Measurements from ENCODE around the gene CORIN. TPM values are rescaled to one million over a fixed set of nuclear protein-coding genes. Genes with fewer than 3 reads are reported as not detected.

CORIN gene
- total RNA-seq, 1 experiment from 2014 or later, result 3.5 TPM

DNA sequence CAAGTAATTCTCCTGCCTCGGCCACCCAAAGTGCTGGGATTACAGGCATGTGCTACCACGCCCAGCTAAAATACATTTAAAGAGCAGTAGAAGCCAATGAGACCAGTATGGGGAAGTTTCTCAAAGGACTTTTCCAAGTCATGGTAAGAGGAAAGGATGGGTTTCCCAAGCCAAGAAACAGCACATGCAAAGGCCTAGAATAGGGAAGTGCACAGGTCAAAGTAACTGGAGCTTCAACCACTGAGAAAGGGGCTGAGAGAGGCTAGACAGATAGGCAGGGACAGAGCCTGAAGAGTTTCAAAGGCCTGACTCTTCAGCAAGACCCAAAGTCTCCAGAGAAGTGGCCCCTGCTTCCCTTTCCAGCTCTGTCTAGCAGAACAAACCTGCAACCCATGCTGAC, 162.1 kb downstream of the CORIN start:
- intact Hi-C loops (cut with micrococcal nuclease), result no loop called here
- ChIA-PET CTCF (no interaction called here), POLR2A (no interaction called here), RAD21 (ENCODE audit: low non-redundant PET in 1 of 2, low total read pairs in 2 of 2, uncharacterized antibody in 2 of 2, unreplicated experiment in 2 of 2) (no interaction called here)
- Histone ChIP-seq H3K4me2 (ENCODE audit: low read length) (no peak overlapping the region), H3K4me1 (ENCODE audit: control insufficient read depth in 1 of 2, insufficient read depth in 2 of 2, low read length in 2 of 2) (no peaks in the 10 kb centered on the region), H3K9me2 (ENCODE audit: insufficient read depth) (no peaks in the 10 kb centered on the region), H3K36me3 (ENCODE audit: control insufficient read depth in 1 of 2, insufficient read depth in 2 of 2, low read length in 2 of 2) (no peaks in the 10 kb centered on the region), H2AFZ (ENCODE audit: low read depth, low read length, poor library complexity, severe bottlenecking) (no peak overlapping the region), H4K20me1 (ENCODE audit: insufficient read depth) (no peaks in the 10 kb centered on the region), H3K9me3 (ENCODE audit: control insufficient read depth in 1 of 2, insufficient read depth in 1 of 2, low read depth in 1 of 2, low read length in 2 of 2) (no peaks in the 10 kb centered on the region), H3K9ac (ENCODE audit: low read length) (no peak overlapping the region), H3K27me3 (ENCODE audit: insufficient read depth, low read length) (no peaks in the 10 kb centered on the region), H3K27ac (ENCODE audit: low read depth, low read length) (no peak overlapping the region), H3K4me3 (replicated peaks in 1 of 2; ENCODE audit: low read depth in 1 of 2, low read length in 2 of 2) (no peak overlapping the region), H3K79me2 (ENCODE audit: insufficient read depth, low read length) (no peaks in the 10 kb centered on the region)
- TF ChIP-seq, protein P1, sequence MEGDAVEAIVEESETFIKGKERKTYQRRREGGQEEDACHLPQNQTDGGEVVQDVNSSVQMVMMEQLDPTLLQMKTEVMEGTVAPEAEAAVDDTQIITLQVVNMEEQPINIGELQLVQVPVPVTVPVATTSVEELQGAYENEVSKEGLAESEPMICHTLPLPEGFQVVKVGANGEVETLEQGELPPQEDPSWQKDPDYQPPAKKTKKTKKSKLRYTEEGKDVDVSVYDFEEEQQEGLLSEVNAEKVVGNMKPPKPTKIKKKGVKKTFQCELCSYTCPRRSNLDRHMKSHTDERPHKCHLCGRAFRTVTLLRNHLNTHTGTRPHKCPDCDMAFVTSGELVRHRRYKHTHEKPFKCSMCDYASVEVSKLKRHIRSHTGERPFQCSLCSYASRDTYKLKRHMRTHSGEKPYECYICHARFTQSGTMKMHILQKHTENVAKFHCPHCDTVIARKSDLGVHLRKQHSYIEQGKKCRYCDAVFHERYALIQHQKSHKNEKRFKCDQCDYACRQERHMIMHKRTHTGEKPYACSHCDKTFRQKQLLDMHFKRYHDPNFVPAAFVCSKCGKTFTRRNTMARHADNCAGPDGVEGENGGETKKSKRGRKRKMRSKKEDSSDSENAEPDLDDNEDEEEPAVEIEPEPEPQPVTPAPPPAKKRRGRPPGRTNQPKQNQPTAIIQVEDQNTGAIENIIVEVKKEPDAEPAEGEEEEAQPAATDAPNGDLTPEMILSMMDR (IDR thresholded peaks at IDR 0.05 in 2 of 3, conservative IDR thresholded peaks at IDR 0.05 in 1 of 3; ENCODE audit: borderline replicate concordance in 1 of 3, insufficient read depth in 1 of 3, low read depth in 2 of 3, low read length in 2 of 3), result no peak
- TF ChIP-seq CEBPB (IDR thresholded peaks at IDR 0.05; ENCODE audit: low read depth) (no peak), FOSL1 (IDR thresholded peaks at IDR 0.05; ENCODE audit: low read depth) (no peak), EZH2 (IDR thresholded peaks at IDR 0.05) (no peak), ZFX (IDR thresholded peaks at IDR 0.05) (no peak), ELF1 (IDR thresholded peaks at IDR 0.05; ENCODE audit: borderline replicate concordance, low read depth) (no peak), POLR2A (IDR thresholded peaks at IDR 0.05; ENCODE audit: borderline replicate concordance, extremely low read depth, insufficient read depth, insufficient read length) (no peak), TCF7L2 (IDR thresholded peaks at IDR 0.05; ENCODE audit: borderline replicate concordance, extremely low read depth, insufficient read depth, insufficient read length) (no peak), RAD21 (IDR thresholded peaks at IDR 0.05; ENCODE audit: low read depth) (no peak), EGR1 (IDR thresholded peaks at IDR 0.05; ENCODE audit: low read depth) (no peak), EZH2phosphoT487 (IDR thresholded peaks at IDR 0.05; ENCODE audit: borderline replicate concordance) (no peak), SP1 (IDR thresholded peaks at IDR 0.05; ENCODE audit: low read depth) (no peak), POLR2AphosphoS5 (IDR thresholded peaks at IDR 0.05; ENCODE audit: low read depth, low read length) (no peak), JUND (IDR thresholded peaks at IDR 0.05) (no peak)
- TF ChIP-seq, protein P2, sequence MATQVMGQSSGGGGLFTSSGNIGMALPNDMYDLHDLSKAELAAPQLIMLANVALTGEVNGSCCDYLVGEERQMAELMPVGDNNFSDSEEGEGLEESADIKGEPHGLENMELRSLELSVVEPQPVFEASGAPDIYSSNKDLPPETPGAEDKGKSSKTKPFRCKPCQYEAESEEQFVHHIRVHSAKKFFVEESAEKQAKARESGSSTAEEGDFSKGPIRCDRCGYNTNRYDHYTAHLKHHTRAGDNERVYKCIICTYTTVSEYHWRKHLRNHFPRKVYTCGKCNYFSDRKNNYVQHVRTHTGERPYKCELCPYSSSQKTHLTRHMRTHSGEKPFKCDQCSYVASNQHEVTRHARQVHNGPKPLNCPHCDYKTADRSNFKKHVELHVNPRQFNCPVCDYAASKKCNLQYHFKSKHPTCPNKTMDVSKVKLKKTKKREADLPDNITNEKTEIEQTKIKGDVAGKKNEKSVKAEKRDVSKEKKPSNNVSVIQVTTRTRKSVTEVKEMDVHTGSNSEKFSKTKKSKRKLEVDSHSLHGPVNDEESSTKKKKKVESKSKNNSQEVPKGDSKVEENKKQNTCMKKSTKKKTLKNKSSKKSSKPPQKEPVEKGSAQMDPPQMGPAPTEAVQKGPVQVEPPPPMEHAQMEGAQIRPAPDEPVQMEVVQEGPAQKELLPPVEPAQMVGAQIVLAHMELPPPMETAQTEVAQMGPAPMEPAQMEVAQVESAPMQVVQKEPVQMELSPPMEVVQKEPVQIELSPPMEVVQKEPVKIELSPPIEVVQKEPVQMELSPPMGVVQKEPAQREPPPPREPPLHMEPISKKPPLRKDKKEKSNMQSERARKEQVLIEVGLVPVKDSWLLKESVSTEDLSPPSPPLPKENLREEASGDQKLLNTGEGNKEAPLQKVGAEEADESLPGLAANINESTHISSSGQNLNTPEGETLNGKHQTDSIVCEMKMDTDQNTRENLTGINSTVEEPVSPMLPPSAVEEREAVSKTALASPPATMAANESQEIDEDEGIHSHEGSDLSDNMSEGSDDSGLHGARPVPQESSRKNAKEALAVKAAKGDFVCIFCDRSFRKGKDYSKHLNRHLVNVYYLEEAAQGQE (IDR thresholded peaks at IDR 0.05; ENCODE audit: low read depth), result no peak
- TF ChIP-seq, protein P3, sequence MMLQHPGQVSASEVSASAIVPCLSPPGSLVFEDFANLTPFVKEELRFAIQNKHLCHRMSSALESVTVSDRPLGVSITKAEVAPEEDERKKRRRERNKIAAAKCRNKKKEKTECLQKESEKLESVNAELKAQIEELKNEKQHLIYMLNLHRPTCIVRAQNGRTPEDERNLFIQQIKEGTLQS (IDR thresholded peaks at IDR 0.05), result no peak
- TF ChIP-seq, protein P4, sequence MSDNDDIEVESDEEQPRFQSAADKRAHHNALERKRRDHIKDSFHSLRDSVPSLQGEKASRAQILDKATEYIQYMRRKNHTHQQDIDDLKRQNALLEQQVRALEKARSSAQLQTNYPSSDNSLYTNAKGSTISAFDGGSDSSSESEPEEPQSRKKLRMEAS (IDR thresholded peaks at IDR 0.05), result no peak
- TF ChIP-seq, protein P5, sequence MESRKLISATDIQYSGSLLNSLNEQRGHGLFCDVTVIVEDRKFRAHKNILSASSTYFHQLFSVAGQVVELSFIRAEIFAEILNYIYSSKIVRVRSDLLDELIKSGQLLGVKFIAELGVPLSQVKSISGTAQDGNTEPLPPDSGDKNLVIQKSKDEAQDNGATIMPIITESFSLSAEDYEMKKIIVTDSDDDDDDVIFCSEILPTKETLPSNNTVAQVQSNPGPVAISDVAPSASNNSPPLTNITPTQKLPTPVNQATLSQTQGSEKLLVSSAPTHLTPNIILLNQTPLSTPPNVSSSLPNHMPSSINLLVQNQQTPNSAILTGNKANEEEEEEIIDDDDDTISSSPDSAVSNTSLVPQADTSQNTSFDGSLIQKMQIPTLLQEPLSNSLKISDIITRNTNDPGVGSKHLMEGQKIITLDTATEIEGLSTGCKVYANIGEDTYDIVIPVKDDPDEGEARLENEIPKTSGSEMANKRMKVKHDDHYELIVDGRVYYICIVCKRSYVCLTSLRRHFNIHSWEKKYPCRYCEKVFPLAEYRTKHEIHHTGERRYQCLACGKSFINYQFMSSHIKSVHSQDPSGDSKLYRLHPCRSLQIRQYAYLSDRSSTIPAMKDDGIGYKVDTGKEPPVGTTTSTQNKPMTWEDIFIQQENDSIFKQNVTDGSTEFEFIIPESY (IDR thresholded peaks at IDR 0.05; ENCODE audit: extremely low read depth, insufficient replicate concordance, low read length), result no peak
- ATAC-seq (no peak), DNase-seq (ENCODE audit: low read depth, low spot score) (no peak)
- no TSS peak for BruUV-seq (replicated peaks)

Data from HCT116 (cell line).